ENCODE measurements around the gene ARHGEF38.
"Not testable (repeated sequence)": the region's sequence is repeated elsewhere in the genome, so short reads cannot be mapped to it uniquely, and the experiment has no call there.

DNA sequence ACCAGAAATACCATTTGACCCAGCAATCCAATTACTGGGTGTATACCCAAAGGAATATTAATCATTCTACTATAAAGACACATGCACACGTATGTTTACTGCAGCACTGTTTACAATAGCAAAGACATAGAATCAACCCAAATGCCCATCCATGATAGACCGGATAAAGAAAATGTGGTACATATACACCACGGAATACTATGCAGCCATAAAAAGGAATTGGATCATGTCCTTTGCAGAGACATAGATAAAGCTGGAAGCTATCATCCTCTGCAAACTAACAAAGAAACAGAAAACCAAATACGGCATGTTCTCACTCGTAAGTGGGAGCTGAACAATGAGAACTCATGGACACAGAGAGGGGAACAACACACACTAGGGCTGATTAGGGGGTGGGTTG, 57.4 kb downstream of the ARHGEF38 start:
- TF ChIP-seq, protein P1, sequence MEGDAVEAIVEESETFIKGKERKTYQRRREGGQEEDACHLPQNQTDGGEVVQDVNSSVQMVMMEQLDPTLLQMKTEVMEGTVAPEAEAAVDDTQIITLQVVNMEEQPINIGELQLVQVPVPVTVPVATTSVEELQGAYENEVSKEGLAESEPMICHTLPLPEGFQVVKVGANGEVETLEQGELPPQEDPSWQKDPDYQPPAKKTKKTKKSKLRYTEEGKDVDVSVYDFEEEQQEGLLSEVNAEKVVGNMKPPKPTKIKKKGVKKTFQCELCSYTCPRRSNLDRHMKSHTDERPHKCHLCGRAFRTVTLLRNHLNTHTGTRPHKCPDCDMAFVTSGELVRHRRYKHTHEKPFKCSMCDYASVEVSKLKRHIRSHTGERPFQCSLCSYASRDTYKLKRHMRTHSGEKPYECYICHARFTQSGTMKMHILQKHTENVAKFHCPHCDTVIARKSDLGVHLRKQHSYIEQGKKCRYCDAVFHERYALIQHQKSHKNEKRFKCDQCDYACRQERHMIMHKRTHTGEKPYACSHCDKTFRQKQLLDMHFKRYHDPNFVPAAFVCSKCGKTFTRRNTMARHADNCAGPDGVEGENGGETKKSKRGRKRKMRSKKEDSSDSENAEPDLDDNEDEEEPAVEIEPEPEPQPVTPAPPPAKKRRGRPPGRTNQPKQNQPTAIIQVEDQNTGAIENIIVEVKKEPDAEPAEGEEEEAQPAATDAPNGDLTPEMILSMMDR (IDR thresholded peaks at IDR 0.05; ENCODE audit: insufficient read depth, low read length), result not testable (repeated sequence)
- TF ChIP-seq, protein P2, sequence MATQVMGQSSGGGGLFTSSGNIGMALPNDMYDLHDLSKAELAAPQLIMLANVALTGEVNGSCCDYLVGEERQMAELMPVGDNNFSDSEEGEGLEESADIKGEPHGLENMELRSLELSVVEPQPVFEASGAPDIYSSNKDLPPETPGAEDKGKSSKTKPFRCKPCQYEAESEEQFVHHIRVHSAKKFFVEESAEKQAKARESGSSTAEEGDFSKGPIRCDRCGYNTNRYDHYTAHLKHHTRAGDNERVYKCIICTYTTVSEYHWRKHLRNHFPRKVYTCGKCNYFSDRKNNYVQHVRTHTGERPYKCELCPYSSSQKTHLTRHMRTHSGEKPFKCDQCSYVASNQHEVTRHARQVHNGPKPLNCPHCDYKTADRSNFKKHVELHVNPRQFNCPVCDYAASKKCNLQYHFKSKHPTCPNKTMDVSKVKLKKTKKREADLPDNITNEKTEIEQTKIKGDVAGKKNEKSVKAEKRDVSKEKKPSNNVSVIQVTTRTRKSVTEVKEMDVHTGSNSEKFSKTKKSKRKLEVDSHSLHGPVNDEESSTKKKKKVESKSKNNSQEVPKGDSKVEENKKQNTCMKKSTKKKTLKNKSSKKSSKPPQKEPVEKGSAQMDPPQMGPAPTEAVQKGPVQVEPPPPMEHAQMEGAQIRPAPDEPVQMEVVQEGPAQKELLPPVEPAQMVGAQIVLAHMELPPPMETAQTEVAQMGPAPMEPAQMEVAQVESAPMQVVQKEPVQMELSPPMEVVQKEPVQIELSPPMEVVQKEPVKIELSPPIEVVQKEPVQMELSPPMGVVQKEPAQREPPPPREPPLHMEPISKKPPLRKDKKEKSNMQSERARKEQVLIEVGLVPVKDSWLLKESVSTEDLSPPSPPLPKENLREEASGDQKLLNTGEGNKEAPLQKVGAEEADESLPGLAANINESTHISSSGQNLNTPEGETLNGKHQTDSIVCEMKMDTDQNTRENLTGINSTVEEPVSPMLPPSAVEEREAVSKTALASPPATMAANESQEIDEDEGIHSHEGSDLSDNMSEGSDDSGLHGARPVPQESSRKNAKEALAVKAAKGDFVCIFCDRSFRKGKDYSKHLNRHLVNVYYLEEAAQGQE (IDR thresholded peaks at IDR 0.05; ENCODE audit: insufficient replicate concordance, low read depth), result not testable (repeated sequence)
- TF ChIP-seq GABPA (IDR thresholded peaks at IDR 0.05; ENCODE audit: low read depth), result not testable (repeated sequence)

Data from HL-60 (cell line).